Globus pallidus (tissue), 1 donor: ENCODE results near the gene PIM3.

ENCODE experiments used
- DNase-seq: peaks from one replicate; pipeline ENCODE4 v3.0.0-alpha.2; 2015; ENCODE audit warnings: low spot score

Gene PIM3

DNA sequence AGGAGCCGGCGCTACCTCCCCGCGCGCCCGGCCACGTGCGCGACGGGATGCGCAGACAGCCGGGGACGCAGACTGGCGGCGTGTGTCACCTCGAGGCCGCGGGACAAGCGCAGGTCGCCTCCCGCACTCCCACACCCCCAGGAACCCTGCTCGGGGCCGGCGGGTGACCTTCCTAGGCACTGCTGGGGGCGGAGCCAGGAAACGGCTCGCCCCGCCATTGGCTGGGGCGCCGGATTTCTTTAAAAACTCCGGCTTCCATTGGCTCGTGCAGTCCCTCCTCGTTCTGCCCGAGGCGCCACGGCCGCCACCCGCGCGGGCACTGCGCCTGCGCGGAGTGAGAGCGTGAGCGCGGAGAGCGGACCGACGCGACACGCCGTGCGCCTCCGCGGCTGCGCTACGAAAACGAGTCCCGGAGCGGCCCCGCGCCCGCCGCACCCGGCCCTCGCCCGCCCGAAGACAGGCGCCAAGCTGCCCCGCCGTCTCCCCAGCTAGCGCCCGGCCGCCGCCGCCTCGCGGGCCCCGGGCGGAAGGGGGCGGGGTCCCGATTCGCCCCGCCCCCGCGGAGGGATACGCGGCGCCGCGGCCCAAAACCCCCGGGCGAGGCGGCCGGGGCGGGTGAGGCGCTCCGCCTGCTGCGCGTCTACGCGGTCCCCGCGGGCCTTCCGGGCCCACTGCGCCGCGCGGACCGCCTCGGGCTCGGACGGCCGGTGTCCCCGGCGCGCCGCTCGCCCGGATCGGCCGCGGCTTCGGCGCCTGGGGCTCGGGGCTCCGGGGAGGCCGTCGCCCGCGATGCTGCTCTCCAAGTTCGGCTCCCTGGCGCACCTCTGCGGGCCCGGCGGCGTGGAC, at the start of gene PIM3:
TSS of gene PIM3 (plus strand) at position 614 of the 846 bp plus-strand sequence. CDS start at position 790, 176 bp downstream.
- peak; percentile 94 for DNase-seq

DNA sequence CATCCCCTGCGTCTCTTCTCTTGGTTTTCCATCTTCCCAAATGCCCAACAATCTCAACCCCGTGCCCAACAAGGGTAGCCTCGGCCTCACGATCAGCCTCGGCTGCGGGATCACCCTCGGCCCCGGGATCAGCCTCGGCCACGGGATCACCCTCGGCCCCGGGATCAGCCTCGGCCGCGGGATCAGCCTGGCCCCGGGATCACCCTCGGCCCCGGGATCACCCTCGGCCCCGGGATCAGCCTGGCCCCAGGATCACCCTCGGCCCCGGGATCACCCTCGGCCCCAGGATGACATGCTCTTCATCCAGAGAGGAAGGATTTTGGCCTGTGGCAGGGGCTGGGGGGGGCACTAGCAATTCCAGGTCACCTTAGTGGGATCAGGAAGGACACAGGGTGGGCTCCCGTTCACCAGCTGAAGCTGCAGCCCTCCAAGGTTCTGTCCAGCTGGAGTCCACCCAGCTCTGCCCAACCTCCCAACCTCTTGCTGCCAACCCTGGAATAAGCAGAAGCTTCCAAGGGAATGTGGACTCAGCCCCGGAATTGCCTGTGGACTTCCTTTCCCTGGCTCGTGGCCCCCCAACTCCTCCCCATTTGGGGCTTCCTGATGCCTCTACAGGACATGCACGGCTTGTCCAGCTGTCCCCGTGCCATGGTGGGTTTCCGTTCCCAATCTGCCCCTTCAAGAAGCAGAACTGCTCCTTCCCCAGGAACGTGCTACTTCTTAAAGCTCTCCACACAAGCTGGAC, 48.5 kb upstream of the PIM3 start:
- no peak for DNase-seq

DNA sequence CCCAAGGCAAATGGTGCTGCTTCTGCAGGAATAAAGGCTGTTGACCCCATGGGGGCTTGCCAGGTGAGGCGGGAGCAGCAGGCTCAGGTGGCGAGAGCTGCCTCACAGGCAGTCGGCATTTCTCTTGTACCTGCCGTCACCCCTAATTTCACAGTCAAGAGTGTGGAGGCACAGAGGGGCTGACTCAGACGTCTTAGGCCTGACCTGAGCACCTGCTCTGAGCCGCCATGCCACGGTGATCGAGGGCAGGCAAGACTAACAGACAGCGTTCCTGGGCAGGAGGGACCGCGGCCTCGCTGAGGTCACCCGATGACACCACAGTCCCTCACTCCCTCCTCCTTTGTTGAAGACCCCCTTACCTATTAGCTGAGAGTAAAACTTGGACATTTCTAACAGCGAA, 47.5 kb upstream of the PIM3 start:
- DNase-seq: no peak

DNA sequence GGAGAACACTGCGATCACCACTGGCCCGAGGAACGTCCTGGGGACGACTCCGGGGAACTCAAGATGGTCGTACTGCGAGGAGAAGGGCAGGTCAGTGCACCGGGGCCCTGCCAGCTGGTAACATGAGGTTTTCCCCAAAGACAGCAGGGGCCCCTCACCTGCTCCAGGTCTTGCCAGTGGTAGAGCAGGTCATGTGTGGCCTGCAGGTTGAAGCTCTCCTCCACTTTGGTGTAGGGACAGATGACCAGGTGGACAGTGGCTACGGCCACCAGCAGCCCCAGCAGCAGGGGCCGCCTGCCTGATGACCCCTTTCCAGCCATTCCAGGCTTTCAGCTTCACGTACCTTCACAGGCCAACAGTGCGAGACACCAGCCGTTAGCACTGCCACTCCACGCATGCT, 47.1 kb upstream of the PIM3 start:
- DNase-seq: no peak

DNA sequence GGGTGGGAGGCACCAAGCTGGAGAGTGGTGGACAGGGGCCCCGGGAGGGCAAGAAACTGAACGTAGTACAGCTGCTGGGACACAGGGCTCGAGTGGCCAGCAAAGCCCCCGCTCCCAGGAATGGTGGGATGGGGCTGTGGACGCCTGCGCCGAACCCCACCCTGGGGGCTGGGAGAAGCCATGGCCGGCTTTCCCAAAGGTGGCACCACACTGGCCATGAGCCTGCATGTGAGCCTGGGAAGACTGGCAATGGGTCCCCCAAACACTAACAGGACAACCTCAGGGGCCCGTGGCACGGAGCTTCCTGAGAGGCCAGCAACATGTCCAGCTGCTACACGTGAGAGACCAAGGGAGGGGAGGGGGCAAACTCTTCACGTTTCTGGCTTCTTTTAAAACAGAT, 46.3 kb upstream of the PIM3 start:
- no peak for DNase-seq

DNA sequence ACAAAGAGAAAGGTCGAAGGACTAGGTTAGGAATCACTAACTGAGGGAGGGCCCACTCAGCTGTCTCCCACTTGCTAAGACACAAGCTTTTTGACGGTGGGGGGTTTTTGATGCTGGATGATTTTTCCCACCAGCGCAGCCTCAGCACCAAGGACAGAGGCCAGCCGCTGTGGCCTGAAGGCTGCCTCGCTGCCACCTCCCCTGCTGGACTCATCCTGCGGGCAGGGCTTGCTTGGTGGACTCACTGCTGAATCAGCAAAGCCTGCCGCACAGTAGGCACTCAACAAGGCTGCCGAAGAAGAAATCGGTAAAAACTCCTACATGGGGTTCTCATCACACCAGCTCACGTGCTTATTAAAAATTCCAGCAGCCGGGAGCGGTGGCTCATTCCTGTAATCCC, 45.0 kb upstream of the PIM3 start:
- DNase-seq: no peak

DNA sequence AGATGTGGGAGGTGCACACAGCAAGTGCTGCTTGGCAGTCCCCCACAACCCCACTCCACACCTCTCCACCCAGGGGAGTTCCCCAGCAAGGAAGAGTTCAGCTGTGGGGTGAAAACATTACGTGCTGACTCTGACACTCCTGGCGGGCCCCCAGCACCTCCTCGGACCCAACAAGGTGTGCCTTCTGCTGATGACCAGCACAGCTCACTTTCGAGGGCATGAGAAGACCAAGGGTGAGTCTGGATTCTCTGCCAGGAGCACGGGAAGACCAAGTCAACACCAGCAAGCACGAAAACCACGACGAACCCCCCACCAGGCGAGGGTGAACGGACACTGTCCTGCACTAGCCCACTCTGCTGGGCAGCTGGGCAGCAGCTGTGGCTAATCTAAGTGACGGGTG, 43.7 kb upstream of the PIM3 start:
- no peak for DNase-seq

DNA sequence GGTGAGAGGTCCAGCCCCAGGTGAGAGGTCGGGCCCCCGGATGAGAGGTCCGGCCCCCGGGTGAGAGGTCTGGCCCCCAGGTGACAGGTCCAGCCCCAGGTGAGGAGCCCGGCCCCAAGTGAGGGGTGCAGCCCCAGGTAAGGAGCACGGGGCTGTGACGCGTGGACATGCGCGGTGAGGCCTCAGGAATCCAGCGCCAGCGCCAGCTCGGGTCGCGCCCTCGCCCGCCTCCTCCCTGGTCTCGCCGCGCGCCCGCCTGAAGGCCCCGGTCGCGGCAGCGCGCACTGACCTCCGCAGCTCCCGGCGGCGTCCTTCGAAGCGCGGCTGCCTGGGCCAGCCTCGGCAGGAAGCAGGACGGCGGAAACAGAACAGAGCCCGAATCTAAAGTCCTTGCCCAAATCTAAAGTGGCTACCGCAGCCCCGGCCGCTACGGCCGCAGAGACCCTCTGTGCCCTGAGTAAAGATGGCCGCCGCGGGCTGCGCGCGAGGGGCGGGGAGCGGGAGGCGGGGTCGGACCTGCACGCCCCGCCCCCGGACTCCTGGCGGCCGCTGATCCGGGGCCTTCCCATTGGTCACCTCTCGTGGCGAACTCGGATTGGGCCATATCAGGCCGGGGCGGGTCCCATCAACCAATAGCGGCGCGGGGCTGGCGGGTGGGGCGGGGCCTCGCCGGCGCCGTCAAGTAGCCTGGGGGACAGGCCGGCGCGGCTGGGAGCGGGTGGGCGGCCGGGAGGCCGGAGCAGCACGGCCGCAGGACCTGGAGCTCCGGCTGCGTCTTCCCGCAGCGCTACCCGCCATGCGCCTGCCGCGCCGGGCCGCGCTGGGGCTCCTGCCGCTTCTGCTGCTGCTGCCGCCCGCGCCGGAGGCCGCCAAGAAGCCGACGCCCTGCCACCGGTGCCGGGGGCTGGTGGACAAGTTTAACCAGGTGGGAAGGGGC, 42.3 kb upstream of the PIM3 start, which contains the start of the genes ALG12 and CRELD2:
TSS of gene ALG12 (minus strand) at position 465 of the 937 bp plus-strand sequence. CDS start 4,673 bp downstream, outside the sequence.
TSS of gene CRELD2 (plus strand) at position 661 of the 937 bp plus-strand sequence. CDS start at position 797, 136 bp downstream.
- DNase-seq: peak; percentile 97

DNA sequence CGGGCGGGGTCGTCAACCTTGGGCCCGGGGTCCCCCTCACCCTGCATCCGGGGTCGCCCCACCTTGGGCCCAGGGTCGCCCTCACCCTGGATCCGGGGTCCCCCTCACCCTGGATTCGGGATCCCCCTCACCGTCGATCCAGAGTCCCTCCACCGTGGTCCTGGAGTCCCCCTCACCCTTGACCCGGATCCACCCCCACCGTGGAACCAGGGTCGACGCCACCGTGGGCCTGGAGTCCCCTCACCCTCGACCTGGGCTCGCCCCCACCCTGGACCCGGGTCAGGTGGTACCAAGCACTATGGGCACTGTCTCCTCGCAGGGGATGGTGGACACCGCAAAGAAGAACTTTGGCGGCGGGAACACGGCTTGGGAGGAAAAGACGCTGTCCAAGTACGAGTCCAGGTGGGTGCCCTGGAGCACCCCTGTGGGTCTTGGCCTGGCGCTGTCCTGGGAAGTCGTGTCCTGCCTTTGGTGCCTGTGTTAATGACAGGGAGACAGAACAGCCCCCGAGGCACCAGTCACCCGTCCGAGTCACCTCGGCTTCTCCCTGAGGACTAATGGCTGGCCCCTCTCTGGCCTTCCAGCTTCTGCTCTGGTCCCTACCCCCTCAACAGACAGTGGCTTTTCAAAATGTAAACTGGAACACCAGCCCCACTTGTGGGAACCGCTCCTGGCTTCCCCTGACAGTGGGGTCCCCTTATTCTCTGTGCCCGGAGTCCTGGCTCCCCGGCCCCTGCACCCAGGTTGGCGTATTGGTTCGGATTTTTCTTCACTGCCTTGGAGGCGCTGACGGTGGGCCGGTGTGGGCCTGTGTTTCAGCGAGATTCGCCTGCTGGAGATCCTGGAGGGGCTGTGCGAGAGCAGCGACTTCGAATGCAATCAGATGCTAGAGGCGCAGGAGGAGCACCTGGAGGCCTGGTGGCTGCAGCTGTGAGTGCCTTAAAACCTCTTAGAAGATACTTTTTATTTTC, 41.4 kb upstream of the PIM3 start:
- DNase-seq: no peak

DNA sequence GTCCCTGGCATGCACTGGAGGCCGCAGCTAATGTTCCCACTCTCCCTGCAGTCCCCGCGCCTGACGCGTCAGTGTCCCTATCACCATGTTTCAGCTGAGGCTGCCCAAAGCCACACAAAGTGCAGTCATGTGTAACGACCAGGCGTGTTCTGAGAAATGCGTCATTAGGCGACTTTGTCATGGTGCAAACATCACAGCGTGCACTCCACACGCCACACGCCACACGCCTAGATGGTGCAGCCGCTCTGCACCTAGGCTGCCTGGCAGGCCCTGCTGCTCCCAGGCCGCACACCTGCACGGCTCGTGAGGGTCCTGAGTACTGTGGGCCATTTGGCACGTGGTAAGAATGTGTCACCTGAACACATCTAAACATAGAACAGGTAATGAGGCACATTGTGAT, 39.7 kb upstream of the PIM3 start:
- no peak for DNase-seq

DNA sequence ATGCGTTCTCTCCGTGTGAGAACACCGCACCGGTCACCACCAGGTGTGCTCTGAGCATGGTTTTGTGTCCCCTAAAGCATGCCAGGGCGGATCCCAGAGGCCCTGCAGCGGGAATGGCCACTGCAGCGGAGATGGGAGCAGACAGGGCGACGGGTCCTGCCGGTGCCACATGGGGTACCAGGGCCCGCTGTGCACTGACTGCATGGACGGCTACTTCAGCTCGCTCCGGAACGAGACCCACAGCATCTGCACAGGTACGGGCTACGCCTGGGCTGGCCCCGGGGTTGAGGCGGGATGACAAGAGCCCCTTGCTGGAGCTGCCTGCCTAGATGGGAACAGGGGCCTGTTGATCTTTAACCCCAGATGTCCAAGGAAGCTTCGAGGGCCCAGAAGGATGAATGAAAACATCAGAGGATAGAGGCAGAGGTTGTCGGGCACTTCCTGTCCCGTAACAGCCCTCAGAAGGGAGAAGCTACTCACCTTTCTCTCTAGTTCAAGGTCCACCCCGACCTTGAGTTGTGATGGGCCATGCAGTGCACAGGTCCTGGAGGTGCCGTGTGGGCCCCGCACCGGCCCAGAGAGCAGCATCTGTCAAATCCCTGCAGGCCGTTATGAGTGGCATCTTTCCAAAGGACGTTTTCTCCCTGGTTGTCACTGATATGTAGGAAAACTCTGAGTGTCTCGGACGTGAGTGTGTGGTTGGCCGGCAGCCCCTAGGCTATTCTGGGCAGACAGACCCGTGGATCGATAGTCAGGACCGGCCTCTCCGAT, 38.9 kb upstream of the PIM3 start:
- DNase-seq: no peak

DNA sequence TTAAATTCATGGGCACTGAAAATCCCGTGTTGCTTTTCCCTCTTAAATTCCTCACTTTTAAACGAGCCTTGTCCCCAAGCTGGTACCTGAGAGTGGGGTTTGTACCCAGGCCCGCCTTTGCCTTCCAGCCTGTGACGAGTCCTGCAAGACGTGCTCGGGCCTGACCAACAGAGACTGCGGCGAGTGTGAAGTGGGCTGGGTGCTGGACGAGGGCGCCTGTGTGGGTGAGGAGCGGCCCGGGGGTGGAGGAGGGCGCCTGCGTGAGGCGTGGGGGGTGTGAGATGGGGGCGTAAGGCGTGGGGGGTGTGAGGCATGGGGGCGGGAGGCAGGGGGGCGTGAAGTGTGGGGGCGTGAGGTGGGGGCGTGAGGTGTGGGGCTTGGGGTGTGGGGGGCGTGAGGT, 38.1 kb upstream of the PIM3 start:
- no peak for DNase-seq

DNA sequence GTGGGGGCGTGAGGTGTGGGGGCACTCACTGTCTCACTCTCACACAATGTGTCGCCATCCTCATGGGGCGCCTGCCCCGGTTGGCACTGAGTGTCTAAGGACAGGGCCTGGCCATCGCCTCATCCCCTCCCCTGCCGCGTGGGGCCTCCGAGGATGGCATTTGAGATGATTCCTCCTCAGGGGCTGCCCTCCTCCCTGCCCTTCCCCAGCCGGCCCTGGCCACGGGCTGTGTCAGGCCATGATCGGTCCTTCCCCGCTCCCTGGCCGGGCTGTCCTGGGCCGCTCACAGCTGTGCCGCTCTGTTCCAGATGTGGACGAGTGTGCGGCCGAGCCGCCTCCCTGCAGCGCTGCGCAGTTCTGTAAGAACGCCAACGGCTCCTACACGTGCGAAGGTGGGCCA, 37.6 kb upstream of the PIM3 start:
- DNase-seq: no peak

DNA sequence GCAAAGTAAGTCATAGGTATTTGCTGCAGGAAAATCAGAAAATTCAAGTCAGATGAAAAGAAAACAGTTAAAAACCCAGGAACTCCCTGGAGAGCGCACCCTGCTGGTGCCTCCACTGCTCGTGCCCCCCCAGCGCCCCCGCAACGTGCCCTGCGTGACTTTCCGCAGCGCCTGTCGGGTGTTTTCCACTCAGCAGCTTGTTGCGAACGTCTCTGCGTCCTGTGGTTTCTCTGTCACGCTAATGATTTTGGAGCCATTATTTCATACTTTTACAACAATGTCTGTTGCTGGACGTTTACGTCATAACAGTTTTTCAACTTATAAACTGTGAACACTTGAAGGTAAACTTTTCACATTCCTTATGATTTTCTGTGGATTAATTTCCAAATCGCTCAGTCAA, 37.1 kb upstream of the PIM3 start:
- DNase-seq: no peak

DNA sequence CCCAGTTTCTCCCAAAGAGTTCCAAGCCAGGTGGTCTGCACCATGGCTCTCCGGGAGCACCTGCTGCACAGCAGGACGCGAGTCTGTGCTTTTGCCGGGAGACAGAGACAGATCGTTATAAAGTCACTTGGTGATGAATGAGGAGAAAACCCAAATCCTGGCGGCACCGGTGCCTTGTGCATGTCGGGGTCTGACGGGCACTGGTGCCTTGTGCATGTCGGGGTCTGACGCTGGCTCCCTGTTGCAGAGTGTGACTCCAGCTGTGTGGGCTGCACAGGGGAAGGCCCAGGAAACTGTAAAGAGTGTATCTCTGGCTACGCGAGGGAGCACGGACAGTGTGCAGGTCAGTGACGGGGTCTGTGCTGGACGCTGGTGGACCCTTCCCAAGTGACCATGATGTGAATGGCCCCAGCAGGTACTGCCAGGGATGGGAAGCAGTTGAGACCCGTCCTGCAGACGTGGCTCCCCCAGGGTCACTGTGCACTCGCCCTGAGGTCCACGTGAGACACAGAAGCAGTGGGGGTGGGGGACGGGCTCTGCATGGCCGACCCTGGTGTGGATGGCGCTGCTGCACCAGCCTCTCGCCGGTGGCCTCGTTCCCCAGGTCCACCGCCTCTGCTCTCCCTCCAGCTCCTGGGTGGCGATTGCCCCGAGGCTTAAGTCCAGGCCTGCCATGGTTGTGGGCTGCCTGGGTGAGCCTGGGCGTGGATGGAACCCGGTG, 36.3 kb upstream of the PIM3 start:
- no peak for DNase-seq

DNA sequence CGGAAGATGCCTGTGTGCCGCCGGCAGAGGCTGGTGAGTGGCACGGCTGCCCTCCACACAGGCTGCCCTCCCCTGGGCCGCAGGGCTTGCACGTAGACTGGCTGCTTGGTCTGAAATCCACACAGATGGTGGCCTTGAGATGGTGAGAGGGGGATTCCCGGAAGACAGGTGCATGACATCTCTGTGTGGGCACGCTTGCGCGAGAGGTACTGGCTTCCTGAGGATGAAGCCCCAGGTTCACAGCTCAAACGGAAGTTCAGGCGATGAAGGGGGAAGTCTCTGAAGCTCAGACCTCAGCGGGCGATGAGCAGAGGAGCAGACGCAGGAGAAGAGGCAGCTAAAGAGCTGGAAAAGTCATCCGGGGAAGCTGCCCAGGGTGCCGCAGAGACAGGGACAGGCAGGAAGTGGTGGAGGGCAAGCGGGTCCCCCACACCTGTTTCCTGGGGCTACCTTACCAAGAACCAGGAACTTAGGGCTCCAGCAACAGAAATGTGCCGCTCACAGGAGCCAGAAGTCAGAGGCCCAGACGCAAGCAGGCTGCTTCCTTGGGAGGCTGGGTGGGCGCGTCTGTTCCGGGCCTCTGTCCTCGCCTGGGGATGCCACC, 34.9 kb upstream of the PIM3 start:
- no peak for DNase-seq

DNA sequence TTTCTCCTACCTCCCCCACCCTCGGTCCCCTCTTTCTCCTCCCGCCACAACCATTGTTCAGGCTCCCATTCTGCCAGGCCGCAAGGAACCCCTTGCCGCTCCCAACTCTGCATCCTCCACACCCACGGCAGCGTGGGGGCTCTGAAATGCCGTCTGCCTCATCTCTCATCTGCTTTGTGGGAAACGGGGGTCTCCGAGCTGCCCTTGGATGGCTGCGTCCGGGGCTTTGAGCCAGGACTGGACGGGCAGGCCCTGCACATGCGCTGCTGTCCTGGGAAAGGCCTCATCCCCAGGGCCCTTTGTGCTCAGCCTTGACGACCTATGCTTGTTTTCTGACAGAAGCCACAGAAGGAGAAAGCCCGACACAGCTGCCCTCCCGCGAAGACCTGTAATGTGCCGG, 33.7 kb upstream of the PIM3 start:
- DNase-seq: no peak

DNA sequence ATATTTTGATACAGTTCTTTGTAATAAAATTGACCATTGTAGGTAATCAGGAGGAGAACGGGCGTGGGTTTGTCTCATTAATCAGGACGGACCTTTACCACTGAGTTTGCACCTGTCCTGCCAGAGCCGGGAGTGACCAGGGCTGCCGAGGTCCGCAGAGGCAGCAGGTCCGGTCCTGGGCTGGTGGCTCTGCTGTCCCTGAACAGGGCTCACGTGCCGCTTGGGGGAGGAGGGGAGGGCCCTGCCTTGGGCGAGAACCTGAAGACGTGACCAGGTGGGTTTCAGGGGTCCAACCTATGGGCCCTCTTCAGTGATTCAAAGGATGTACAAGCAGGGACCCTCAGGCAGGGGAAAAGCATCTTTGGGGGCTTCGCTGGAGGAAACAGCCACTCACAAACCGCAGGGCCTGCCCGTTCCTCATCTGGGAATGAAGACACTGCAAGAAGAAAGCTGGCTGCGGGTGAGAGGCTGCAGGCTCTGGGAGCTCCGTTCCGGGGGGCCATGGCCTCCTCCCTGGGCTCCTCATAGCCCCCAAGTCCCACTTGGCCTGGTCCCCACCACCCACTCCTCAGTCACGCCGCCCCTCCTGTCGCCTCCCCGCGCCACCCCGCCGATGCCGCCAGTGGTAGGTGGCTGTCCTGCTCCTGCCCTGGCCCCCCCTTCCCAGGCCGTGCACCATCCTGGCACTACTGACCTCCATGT, 32.9 kb upstream of the PIM3 start:
- DNase-seq: no peak

DNA sequence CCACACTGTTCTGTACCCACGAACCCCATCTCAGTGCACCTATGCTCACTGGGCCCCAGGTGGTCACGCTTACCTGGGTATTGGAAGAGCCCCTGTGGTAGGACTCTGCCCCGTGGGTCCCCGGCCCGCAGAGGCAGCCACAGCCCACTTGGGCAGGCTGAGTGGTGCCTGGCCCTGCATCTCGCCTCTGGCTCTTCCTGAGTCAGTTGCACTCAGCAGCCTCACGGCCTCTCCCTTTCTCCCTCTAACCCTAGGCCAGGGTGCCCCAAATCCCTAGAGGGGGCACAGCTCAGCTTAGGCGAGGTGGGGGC, 32.4 kb upstream of the PIM3 start:
- no peak for DNase-seq
